ENCODE measurements around the gene NOS1AP. TPM values are rescaled to one million over a fixed set of nuclear protein-coding genes. Genes with fewer than 3 reads are reported as not detected.

The NOS1AP gene
- polyA plus RNA-seq, 3 donors: 8.9 to 10.2 (median 9.0) TPM

Other genes starting within 250 kb of the NOS1AP start
- gene OLFML2B, start 45.8 kb upstream of the NOS1AP start, polyA plus RNA-seq (ENCODE audit: insufficient read length in 3 of 3): 10 to 100 TPM; 10.2 to 10.6 (median 10.4) TPM

Data from right renal cortex interstitium (tissue), 3 donors.